HepG2 (cell line): ENCODE results near the gene HKDC1. TPM values are rescaled to one million over a fixed set of nuclear protein-coding genes. Genes with fewer than 3 reads are reported as not detected.

Experiments used
- AGO2 ChIP-seq: fragments of 200-400 bp; formaldehyde crosslinking; optimal IDR thresholded peaks from 2 replicates; pipeline ENCODE3; 2017; ENCODE audit warnings: mild to moderate bottlenecking, low read depth, low read length, moderate library complexity
- GLMP ChIP-seq: sonication (generic); formaldehyde crosslinking; IDR thresholded peaks from 2 replicates; pipeline ENCODE4 v1.9.0; 2021; ENCODE audit warnings: missing genetic modification reagents, mild to moderate bottlenecking, borderline replicate concordance
- JARID2 ChIP-seq: sonication (generic); formaldehyde crosslinking; IDR thresholded peaks from 2 replicates; pipeline ENCODE4 v1.8.1; 2023; ENCODE audit warnings: missing genetic modification reagents, inconsistent platforms; ENCODE audit not compliant: insufficient replicate concordance
- THAP9 ChIP-seq: sonication (generic); formaldehyde crosslinking; IDR thresholded peaks from 2 replicates; pipeline ENCODE4; 2020; ENCODE audit warnings: missing genetic modification reagents, mild to moderate bottlenecking, borderline replicate concordance
- ZNF407 ChIP-seq: sonication (generic); formaldehyde crosslinking; IDR thresholded peaks from one replicate; pipeline ENCODE4 v1.5.1; 2020; ENCODE audit warnings: mild to moderate bottlenecking, missing genetic modification reagents; ENCODE audit errors: not compliant biosample characterization
- ZNF543 ChIP-seq: sonication (generic); formaldehyde crosslinking; IDR thresholded peaks from 2 replicates; pipeline ENCODE4 v1.4.0; 2020; ENCODE audit warnings: mild to moderate bottlenecking, missing genetic modification reagents
- ZNF777 ChIP-seq: sonication (generic); formaldehyde crosslinking; IDR thresholded peaks from 2 replicates; pipeline ENCODE4 v1.4.0; 2020; ENCODE audit warnings: missing genetic modification reagents
- polyA plus RNA-seq, 8 experiments: library from polyadenylated mRNA; depleted of rRNA in 3 of 8; stranded (reverse) in 7 of 8; unstranded in 1 of 8; fragments of >200 nt; fragmentation: Illumina TruSeq in 4 of 8; extraction: Trizol in 4 of 8; gene quantifications; 2 replicates each; pipeline versions ENCODE4 v1.2.1 to v1.2.3, GENCODE V29; 2011 to 2016; ENCODE audit warnings: low read depth in 4 of 8, missing spikeins in 1 of 8, mixed read lengths in 1 of 8; ENCODE audit not compliant: insufficient read depth in 1 of 8
- total RNA-seq, 5 experiments: library from RNA; depleted of rRNA; stranded (reverse); fragments of >200 nt; fragmentation: Illumina TruSeq; extraction: Trizol; gene quantifications; 2 replicates each; pipeline ENCODE4 v1.2.3, GENCODE V29; 2016; ENCODE audit warnings: low read depth in 1 of 5

HKDC1 gene
- total and polyA plus RNA-seq, 2 of the 13 experiments (the other 11 are each of a cell fraction or from before 2014, with no cell fraction given) = 8.1 to 12.4 TPM

- TF ChIP-seq GLMP (CRISPR knock-in tag) (no peak), ZNF777 (peak; percentile 20; the same call in 1 of the 2 replicates), ZNF543 (CRISPR knock-in tag) (no peak), AGO2 (peak; percentile 51), JARID2 (CRISPR knock-in tag) (peak; percentile 3), ZNF407 (CRISPR knock-in tag) (peak; percentile 77), THAP9 (CRISPR knock-in tag) (peak; percentile 13; the same call in 1 of the 2 replicates)
Observed at GRCh38 chr10:69180525-69181204, 39.5 kb upstream of the HKDC1 start (continued).
